Activated CD4-positive, alpha-beta T cell treated with anti-CD3 and anti-CD28 coated beads, Interleukin-2, amount 50 U/mL, for 24 hours (primary cell): ENCODE measurements around the gene GUCY1A2.

Experiments used
- DNase-seq, 2 donors: peaks; one replicate each; pipeline ENCODE4 v3.0.0-alpha.2; 2020; ENCODE audit warnings: low read depth in 1 of 2, low spot score in 1 of 2

The GUCY1A2 gene

DNA sequence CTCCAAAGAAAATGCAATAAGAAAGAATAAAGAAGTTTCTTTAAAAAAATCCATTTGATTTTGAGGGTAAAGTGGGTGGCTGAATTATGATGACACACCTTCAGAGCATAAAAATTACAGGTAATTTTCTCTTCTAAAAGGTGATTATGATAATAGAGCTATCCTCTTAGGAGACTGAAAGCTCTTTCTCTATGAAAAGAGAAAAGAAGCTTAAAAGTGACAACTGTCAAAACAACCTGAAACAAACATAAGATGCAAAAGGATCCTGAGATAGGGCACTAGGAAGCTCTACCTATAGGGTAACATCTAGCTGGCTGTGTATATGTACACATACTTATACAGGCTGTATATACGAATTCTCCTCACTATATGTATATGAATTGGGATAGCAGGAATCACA is 270.2 kb downstream of the GUCY1A2 start:
- no peak for DNase-seq

GRCh38 chr11:106745941-106746340 is 272.3 kb downstream of the GUCY1A2 start:
- DNase-seq = no peak

DNA sequence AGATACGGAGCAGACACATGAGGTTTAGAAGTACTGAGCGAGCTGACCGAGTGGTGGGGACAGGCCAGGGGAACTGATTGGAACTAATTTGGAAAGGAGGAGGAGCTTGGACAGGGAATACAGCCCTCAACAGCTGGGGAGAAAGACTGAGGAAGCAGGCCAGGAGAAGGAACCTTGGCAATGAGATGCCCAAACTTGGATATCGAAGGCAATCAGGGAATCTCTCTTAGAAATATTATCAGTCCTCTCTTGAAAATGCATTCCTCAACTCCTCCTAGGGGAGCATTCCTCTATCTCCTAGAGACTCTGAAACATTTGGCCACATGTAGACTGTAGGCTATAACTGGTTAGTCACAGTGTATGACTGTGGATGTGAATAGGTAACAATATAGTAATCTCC is 284.6 kb downstream of the GUCY1A2 start:
- DNase-seq = no peak

GRCh38 chr11:106728859-106729258 is 289.4 kb downstream of the GUCY1A2 start:
- no peak for DNase-seq

- no peak for DNase-seq
Measured at GRCh38 chr11:106728379-106728778, 289.9 kb downstream of the GUCY1A2 start.

- no peak for DNase-seq
Measured at GRCh38 chr11:106727256-106727655, 291.0 kb downstream of the GUCY1A2 start.

GRCh38 chr11:106724293-106724892 is 293.9 kb downstream of the GUCY1A2 start:
- no peak for DNase-seq

DNA sequence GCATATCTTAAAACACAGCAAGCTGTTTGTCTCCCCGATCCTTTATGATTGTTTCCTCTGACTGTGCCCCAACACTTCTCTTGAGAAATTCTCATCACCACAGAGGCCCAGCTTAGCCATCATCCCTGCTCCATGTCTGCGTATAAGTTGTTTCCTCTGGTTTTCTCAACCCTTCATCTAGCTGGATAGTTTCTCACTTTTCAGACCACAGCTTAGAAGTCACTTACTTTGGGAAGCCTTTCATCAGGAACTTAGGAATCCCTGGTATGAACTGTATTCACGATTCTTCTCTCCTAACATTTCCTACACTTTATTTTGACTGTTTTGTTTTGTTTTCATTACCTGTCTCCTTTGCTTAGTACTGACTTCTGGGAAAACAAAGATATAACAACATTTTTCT is 295.2 kb downstream of the GUCY1A2 start:
- DNase-seq = no peak

GRCh38 chr11:106717222-106717621 is 301.1 kb downstream of the GUCY1A2 start:
- DNase-seq = no peak

- DNase-seq = no peak
Measured at GRCh38 chr11:106714199-106714598, 304.1 kb downstream of the GUCY1A2 start.

DNA sequence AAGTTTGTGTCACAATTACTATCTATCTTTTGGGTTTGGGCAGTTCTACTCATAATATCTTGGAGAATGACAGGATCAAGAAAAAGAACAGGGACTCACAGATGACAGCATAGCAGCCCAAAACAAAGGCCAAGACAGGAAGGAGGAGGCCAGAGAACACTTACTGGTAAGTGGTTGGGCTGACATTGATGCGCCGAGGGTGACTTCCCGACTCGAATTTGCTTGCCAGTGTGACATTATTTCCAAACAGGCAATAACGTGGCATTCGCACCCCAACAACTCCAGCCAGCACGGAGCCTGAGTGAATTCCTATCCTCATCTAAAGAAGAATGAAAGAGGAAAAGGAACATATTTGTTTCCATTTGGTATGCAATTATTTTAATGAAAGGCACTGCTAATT is 309.9 kb downstream of the GUCY1A2 start:
- no peak for DNase-seq

GRCh38 chr11:106706355-106706754 is 311.9 kb downstream of the GUCY1A2 start:
- no peak for DNase-seq

DNA sequence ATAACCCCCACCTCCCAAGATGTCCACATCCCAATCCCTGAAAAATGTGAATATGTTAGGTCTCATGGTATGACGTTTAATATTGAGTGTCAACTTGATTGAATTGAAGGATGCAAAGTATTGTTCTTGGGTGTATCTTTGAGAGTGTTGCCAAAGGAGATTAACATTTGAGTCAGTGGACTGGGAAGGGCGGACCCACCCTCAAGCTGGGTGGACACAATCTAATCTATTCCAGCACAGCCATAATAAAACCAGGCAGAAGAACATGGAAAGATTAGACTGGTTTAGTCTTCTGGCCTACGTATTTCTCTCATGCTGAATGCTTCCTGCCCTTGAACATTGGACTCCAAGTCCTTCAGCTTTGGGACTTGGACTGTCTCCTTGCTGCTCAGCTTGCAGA is 315.5 kb downstream of the GUCY1A2 start:
- DNase-seq = no peak

DNA sequence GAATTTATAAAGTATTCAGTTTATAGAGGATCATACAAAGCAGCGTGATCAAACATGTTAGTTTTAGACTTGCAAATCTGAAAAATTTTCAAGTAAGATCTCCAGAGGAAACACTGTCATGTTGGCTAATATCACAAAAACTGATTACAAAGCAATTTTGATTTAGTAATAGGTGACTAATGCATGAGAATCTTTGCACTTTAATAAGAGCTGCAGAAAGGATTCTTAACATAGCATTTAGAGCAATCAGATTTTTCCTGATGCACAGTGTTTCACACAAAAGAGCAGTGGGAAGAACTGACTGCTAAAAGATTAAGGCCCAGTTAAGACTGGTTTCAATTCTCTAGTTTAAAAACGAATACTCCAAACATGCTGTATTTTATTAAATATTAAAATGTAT is 321.2 kb downstream of the GUCY1A2 start:
- no peak for DNase-seq

- DNase-seq = no peak
Measured at GRCh38 chr11:106695506-106695905, 322.8 kb downstream of the GUCY1A2 start.

DNA sequence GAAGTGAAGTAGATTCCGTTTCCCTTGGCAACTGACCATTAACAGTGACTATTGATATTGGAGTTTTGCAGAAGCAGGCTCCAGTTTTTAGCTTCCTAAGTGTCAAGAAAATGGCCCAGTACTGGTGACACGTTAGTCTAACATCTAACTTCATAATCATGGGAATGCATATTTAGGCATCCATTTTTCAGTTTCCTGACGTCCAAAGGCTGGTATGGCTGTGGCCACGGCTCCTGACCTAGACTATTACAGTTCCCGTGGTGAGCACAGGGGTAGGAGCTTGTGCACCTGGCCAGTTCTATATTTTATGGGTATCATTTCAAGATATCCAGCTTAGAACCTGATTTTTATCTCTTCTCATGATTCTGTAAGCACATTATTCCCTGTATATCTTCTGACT is 323.8 kb downstream of the GUCY1A2 start:
- no peak for DNase-seq

DNA sequence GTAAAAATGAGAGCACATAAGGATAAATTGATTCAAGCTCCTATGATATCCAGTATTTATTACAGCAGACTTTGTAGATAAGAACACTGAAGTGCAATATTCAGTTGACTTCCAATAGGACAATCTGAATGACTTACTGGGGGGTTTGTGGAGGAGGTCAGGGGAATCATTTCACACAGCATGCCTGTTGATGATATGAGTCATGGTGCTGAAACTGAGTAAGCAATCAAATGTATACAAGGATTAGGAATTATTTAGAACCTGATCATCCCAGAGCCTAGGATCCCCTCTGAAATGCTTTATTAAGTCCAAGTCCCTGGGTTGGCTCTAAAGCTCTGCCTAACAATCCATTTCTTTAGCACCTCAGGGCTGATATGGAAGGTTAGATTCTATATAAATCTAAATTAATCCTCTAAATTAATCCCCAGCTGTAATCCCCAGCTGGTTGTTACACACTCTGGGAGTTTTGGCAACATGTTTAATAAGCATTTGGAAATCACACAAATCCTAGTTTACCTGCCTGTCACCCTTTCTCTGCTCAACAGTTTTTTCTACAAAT is 326.4 kb downstream of the GUCY1A2 start:
- no peak for DNase-seq

DNA sequence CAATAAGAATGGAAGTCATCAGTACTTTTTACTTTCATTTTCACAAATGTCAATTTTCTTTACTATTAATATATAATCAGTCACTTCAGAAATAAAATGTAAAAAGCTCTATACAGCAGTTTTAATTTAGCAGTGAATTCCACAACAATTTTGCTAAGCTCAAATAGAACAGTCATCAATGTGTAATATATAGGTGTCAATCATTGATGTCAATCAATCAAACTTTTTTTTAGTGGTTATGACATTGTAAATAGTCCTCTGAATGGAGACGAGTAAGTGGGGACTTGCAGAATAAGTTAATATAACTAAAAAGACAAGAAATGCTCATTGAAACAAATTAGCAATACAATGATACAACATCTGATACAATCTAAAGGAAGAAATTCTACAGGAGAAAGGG is 327.4 kb downstream of the GUCY1A2 start:
- no peak for DNase-seq

DNA sequence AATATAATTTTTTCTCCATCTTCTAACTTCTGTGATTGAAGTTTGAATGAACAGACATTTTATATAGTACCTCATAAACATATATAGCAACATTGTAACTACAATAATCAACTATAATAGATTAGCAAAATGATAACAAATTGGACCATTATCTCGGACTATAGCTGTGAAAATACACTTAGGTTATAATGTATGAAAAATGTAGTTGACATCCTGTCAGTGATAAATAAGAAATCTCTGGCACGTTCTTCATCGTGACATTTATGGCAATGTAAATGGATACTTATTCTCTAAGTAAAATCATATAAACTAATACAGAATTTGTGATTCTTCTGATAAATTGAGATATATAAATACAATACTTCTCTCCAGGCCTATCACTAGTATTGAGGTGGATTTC is 333.3 kb downstream of the GUCY1A2 start:
- DNase-seq = no peak

DNA sequence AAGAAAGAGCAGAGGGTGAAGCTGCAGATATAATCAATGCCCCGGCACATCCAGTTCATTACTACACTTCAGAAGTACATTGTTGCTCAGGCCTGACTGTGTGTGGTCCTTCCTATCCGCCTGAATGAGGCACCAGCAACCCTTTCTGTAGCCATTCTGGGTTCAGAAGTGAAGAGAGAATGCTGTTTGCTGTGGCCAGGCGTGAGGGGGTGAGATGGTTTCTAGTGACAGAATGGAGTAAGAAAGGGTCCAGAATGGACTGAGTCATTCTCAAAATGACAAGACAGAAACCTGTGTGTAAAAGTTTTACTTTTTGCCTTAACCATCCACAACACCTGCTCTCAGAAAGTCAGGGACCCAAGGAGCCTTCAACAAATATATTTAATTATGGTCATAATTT is 334.8 kb downstream of the GUCY1A2 start:
- DNase-seq = no peak

GRCh38 chr11:106681435-106681834 is 336.8 kb downstream of the GUCY1A2 start:
- no peak for DNase-seq

DNA sequence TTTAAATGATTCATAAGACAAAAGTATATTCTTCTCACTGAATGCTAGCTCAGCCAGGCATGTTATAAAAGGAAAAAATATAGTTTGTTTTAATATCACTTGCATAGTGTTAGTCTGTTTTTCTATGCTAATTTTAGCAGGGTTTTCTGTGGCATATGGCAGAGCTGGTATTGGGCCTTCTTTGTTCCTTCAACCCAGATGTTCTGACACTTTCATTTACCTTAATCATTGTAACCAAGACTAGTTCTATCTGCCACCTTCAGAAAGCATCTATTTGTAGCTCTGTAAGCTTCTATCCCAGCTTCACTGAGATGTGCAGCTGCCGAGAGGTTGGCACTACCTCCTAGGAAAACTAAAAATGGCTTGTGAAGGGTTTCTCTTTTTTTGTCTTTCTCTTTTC is 338.7 kb downstream of the GUCY1A2 start:
- no peak for DNase-seq

GRCh38 chr11:106679181-106679580 is 339.1 kb downstream of the GUCY1A2 start:
- no peak for DNase-seq
